OCI-LY1 (cell line): ENCODE data around the gene PLA2G2F.

Source experiments
- EZH2 ChIP-seq: fragments of 200-600 bp; sonication (generic), shearing (Covaris generic); IDR thresholded peaks from 2 replicates; pipeline ENCODE4 v1.8.0; 2017; ENCODE audit warnings: borderline replicate concordance, mixed run types, mild to moderate bottlenecking, antibody characterized with exemption, low read length, moderate library complexity, mixed read lengths
- TF ChIP-seq, protein P1 (sequence below): fragments of 200-600 bp; sonication (generic), shearing (Covaris generic); IDR thresholded peaks from 2 replicates; pipeline ENCODE4 v1.5.1; 2017; ENCODE audit warnings: mild to moderate bottlenecking, antibody characterized with exemption, low read length, moderate library complexity, mixed read lengths

DNA sequence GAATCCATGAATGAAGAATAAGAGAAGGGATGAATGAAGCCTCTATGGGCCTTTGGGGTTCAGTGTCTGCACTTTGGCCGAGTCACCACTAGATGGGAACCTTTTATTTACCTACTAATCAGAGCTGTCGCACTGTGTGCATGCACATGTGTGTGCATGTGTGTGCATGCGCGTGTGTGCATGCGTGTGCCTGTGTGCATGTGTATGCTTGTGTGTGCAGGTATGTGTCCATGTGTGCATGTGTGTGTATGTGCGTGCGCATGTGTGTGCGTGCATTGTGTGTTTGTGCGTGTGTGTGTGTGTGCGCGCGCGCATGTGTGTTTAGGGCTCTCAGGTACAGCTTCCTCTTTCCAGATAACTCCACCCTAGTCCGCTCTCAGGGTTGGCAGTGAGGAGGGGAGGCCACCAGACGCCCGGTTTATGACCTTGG, 26.4 kb downstream of the PLA2G2F start:
- TF ChIP-seq, protein P1, sequence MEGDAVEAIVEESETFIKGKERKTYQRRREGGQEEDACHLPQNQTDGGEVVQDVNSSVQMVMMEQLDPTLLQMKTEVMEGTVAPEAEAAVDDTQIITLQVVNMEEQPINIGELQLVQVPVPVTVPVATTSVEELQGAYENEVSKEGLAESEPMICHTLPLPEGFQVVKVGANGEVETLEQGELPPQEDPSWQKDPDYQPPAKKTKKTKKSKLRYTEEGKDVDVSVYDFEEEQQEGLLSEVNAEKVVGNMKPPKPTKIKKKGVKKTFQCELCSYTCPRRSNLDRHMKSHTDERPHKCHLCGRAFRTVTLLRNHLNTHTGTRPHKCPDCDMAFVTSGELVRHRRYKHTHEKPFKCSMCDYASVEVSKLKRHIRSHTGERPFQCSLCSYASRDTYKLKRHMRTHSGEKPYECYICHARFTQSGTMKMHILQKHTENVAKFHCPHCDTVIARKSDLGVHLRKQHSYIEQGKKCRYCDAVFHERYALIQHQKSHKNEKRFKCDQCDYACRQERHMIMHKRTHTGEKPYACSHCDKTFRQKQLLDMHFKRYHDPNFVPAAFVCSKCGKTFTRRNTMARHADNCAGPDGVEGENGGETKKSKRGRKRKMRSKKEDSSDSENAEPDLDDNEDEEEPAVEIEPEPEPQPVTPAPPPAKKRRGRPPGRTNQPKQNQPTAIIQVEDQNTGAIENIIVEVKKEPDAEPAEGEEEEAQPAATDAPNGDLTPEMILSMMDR = peak; percentile 52
- no peak for TF ChIP-seq EZH2
